Fibroblast of peridontal ligament (primary cell): Measurements from ENCODE around the gene CDC14A.

Source experiments
- DNase-seq: peaks from one replicate; pipeline ENCODE4 v3.0.0-alpha.2; 2010; ENCODE audit errors: extremely low read depth

Gene CDC14A

DNA sequence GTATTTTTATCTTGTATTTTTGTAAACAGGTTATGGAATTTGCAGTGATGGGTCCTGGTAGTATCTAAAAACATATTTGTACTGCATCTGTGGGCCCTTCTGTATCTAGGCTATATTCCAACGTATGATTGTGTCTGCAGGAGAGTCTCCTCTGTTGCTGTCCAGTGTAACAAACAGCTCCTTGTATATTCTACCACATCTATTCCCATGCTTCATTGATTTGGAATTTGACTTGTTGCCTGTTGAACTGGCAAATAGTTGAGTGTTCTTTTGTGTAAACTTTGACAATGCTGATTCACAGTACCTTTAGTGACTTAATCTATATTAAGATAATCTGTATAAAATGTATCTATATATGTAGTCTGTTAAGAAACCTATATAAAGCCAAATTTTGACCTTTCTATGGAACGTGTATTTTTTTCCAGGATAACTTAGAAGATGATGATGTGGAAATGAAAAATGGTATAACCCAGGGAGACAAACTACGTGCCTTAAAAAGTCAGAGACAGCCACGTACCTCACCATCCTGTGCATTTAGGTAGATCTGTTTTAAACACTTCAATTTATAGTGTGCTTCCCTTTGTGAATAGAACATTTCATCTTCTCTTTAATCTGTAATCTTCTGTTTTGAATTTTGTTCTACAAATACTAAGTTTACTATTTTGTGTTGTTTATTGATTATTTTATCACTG lies 142.2 kb downstream of the CDC14A start:
- DNase-seq, result peak; percentile 22

DNA sequence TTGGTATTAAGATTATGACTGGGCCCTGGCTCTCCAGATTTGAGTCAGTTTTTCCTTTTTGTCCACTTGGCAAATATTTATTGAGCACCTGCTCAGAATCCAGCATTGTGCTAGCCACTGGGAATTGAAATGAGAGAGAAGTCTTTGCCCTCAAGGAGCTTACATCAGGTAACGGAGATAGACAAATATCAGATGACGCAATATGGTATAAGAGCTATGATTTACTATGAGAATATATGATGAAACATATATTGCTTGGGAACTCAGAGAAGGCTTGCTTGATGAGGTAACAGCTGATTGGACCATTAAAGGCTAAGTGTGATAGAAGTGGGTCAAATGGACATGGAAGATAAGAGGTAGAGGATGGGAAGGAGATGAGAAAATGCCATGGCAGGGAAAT lies 144.6 kb downstream of the CDC14A start:
- DNase-seq, result no peak

GRCh38 chr1:100497796-100498195 lies 145.5 kb downstream of the CDC14A start:
- DNase-seq, result no peak

- peak; percentile 56 for DNase-seq
Measured at GRCh38 chr1:100499194-100499811, 147.0 kb downstream of the CDC14A start.

DNA sequence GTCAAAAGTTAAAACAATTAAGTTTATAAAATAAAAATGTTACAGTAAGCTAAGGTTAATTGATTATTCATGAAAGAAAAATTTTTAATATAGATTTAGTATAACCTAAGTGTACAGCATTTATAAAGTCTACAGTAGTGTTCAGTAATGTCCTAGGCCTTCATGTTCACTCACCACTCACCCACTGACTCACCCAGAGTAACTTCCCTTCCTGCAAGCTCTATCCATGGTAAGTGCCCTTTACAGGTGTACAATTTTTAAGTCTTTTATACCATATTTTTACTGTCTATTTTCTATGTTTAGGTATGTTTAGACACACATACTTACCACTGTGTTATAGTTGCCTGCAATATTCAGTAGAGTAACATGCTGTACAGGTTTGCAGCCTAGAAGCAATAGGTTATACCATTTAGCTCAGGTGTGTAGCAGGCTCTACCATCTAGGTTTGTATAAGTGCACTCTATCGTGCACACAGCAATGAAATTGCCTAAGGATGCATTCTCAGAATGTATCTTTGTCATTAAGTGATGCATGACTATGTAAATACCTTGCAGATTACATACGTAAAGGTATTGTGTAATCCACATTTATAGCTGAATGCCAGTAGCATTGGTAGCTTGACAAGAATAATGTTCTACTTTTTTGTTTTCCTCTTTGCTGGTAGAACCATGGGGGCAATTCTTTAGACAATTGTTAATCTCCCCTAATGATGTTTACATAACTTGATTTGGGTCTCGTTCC lies 149.9 kb downstream of the CDC14A start:
- DNase-seq, result no peak

DNA sequence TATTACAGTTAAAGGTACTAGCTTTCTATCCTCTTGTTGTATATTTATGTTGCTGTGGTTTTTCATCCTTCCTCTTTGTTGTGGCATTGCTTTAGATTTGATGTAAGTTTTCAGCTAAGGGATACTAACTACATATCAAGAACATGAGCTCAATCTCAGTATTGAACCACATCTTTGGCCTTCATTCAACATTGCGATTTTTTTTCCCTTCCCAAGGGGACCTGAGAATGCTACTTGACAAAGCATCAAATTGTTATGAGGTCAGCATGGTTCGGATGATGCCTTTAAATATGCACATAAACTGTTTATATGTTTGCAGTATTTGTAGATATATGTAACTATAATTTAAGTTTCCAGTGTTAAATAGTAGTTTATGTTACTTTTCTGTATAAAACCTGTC lies 153.9 kb downstream of the CDC14A start:
- DNase-seq, result peak; percentile 96

DNA sequence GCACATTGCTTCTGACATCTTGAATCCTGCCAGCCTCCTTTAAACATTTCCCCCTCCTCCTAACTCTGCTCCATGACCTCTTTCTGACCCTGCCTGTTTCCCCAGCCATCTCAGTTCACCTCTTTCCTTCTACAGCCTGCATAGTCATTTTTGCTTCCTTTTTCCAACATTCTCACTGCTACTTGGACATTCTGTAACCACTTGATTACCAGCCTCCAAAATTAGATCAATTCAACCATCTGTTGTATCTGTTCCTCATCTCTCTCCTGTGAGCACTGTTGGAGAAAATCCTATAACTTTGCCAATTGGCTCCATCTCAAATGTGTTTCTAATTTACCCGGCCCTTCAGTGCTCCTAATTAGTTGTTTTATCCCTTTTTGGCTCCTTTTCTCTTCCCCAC lies 158.1 kb downstream of the CDC14A start:
- peak; percentile 52 for DNase-seq

DNA sequence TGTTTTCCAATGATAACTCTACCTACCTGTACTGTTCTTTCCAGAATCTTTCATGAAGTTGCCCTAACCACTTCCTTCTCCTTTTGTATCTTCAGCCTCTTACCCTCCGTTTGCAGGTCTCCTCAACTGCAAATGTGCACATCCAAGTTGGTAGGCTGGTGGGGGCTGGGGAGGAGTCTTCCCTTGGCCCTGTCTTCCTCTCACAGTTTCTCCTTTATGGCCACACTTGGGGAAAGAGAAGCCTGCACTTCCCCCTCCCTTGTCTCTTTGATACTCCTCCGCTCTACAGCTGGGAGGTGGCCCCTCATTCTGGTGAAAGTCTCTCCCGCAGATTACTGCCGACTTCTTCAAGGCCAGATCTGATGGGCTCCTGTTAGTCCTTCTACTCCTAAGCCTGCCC lies 158.8 kb downstream of the CDC14A start:
- no peak for DNase-seq

DNA sequence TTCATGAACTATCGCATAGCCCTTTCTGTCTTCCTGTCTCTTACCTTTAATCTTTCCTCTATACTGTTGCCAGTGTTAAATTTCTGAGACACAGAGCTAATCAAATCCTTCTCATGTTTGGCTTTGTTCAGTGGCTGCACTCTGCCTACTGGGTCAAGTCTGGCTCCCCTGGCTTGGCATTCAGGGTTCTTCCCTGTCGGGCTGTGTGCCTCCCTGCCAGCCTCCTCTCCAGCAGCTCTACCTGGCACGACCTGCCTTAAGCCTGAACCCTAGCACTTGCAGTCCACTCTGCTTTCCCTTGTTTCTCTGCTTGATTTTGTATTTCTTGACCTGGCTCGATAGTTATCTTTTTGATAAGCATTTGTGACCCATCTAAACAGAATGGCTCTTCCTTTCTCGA lies 159.5 kb downstream of the CDC14A start:
- DNase-seq, result no peak

GRCh38 chr1:100512803-100513352 lies 160.6 kb downstream of the CDC14A start:
- no peak for DNase-seq

DNA sequence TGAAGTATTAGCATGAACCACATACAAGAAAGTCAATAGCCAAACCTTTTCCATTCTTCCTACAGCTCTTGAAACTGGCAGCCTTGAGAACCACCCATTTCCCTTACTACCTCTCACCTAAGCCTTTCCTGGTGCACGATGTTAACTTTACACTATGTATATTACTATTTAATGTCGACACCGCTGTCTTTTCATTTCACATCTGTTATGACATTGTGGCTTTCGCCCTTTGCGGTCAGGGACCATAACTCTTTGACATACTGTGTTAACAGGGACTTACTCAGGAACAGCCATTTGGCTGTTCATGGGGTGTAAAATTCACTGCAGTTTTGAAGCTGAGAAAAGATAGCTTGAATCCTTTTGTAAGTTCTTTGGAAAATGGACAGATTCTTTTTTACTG lies 164.6 kb downstream of the CDC14A start:
- DNase-seq, result no peak

GRCh38 chr1:100517515-100517914 lies 165.2 kb downstream of the CDC14A start:
- no peak for DNase-seq

DNA sequence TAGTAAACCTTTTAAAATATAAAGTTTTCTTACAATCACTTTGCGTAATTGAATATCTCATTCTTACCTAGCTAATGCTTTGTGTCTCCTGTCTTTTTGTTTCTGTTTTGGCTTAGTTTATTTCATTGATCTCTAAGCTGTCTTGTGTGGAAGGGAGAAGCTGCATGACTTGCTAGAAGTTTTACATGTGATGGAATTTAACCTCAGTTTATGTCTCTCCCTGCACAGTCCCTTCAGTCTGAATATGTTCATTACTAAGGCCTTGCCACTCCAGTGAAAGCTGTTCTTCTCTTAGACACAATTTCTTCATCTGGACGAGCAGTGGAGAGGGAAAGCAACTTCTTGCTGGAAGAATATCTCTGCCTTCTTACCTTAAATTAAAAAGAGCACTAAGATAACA lies 165.7 kb downstream of the CDC14A start:
- DNase-seq, result no peak

GRCh38 chr1:100523038-100523652 lies 170.8 kb downstream of the CDC14A start:
- peak; percentile 29 for DNase-seq

DNA sequence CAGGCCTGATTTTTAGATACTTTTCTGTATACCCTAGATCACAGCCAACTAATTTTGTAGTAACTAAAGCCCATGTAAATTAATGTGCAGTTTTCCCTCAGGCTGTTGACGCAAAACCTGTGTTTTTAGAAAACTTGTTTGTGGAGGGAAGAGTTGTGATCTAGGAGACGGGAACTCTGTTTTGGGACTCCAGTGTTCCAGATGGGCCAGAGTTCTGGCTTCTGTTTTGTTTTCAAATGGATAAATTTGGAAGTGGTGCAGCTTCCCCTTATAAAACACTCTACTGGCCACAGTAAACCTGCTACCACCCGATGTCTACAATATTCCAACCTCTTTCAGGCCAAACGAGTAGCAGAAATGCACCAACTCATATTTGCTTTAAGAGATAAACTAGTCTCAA lies 172.0 kb downstream of the CDC14A start:
- no peak for DNase-seq

DNA sequence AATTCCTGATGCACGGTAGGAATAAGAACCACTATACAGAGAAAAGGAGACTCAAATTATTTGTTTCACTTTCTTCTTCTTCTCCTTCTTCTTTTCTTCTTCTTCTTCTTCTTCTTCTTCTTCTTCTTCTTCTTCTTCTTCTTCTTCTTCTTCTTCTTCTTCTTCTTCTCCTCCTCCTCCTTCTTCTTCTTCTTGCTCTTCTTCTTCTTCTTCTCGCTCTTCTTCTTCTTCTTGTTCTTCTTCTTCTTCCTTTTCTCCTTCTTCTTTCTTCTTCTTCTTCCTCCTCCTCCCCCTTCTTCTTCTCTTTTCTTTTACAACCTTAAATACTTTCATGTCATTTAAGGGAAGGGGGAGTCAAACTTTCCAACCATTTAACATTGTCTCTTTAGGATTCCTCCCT lies 174.6 kb downstream of the CDC14A start:
- no peak for DNase-seq

- peak; percentile 98 for DNase-seq
Measured at GRCh38 chr1:100528871-100529270, 176.6 kb downstream of the CDC14A start.

DNA sequence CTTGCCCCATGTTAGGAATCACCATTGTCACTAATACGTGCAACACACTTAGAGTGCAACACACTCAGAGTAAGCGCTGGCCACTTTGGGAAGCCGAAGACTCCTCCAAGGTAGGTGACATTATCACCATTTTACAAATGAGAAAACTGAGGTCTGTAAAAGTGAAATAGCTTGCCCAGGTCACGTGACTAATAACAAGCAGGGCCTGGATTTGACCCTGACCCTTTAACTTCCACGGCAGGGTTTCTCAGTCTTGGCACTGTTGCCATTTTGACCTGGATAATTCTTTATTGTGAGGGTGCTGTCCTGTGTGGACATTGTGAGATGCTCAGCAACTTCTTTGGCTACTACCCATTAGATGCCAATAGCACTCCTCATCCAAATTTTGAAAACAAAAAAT lies 177.8 kb downstream of the CDC14A start:
- DNase-seq, result no peak

DNA sequence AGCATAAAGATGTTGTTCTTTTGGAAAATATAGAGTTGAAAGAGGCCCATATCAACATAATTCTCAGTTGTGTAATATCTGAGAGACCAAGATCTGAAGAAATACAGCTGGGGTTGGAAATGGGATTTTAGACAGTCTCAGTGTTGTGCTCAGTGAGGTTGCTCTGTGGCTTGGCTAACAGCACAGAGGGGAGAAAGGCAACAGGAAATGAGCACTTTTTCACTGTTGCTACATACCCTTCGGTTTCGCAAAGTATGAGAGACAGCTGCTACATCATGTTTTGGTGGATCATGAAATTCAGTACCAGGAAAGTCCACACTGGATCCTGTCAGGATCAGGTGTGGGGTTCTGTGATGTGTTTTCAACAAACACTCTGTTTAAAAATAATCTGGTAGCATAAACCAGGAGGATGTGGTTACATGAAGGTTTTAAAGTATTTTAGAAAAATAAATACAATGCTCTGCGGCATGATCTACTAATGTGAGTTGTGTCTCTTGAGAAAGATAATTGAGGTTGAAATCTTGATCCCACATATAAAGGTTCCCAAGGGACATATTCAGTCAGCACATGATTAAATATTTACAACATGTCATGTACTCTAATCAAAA lies 178.7 kb downstream of the CDC14A start:
- DNase-seq, result peak; percentile 96

DNA sequence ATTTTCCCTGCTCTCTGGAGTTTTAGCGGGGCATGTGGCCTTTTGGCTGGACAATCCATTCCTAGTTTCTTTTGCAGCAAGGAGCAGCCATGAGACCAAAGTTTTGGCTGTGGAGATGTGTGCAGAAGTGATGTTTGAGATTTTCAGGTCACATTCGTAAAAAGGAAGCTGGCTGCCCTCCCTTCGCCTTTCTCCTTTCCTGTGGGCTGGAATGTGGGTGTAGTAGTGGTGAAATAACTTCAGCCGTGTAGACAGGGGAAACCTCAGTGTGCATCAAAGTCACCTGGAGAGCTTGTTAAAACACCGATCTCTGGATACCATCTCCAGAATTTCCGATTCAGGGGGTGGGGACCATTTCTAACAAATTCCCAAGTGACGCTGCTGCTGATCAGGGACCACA lies 180.3 kb downstream of the CDC14A start:
- DNase-seq, result no peak

DNA sequence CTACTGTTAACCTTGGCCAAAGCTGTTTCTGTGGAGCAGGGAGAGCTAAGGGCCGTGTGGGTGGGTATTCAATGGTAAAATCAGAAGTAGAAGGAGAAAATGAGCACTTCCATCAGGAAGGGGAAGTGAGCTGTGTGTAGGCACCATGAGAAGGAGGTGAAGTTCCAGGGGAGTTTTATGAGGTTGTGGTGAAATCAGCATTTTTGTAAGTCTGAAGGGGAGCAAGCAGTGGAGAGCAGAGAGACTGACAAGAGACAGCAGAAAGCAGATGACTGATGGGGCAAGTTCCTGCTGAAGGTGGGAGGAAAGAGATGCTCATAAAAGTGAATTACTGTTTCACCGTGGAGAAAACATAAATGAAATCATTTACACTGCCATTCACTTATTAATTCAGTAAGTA lies 183.0 kb downstream of the CDC14A start:
- DNase-seq, result no peak

DNA sequence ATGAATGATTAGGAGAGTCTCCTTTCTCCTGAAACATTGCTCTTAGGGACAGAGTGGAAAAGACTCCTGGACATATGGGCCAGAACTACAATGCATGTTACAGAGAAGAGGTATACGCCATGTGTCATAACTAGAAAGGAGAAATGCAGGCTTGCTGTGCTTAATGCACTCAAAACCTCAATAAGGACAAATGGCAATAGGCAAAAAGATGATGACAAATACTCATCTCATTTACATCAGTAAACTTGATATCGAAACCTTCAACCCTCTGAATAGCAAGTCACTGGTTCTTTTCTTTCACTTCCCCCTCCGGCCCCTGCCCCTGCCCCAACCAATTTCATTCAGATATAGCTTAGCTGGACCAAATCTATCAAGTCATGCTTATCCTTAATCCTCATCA lies 183.7 kb downstream of the CDC14A start:
- no peak for DNase-seq
